SIG-M5 treated with dmso at 0.1 percent for 504 hours (cell line): ENCODE data around the gene ALG14.

Source experiments
- DNase-seq: peaks from one replicate; lab custom pipeline; 2025; ENCODE audit not compliant: unreplicated experiment; lab: John Stamatoyannopoulos, UW

The ALG14 gene

DNA sequence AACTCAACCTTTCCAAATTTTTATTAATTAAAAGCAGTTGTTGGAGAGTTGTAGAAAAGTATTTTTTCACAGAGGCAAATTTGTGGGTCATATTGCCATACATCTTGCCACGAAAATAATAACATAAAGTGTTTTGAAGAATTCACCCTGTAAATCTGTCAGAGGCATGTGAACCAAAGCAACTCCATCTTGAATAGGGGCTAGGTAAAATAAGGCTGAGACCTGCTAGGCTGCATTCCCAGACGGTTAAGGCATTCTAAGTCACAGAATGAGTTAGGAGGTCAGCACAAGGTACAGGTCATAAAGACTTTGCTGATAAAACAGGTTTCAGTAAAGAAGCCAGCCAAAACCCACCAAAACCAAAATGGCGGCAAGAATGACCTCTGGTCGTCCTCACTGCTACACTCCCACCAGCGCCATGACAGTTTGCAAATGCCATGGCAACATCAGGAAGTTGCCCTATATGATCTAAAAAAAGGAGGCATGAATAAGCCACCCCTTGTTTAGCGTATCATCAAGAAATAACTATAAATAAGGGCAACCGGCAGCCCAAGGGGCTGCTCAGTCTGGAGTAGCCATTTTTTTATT is 141.4 kb downstream of the ALG14 start:
- no peak for DNase-seq

GRCh38 chr1:94929351-94930217 is 143.2 kb downstream of the ALG14 start:
- DNase-seq = no peak

- no peak for DNase-seq
These were observed 144.3 kb downstream of the ALG14 start for GRCh38 chr1:94928293-94928939.

GRCh38 chr1:94927405-94928175 is 145.2 kb downstream of the ALG14 start:
- DNase-seq = no peak

DNA sequence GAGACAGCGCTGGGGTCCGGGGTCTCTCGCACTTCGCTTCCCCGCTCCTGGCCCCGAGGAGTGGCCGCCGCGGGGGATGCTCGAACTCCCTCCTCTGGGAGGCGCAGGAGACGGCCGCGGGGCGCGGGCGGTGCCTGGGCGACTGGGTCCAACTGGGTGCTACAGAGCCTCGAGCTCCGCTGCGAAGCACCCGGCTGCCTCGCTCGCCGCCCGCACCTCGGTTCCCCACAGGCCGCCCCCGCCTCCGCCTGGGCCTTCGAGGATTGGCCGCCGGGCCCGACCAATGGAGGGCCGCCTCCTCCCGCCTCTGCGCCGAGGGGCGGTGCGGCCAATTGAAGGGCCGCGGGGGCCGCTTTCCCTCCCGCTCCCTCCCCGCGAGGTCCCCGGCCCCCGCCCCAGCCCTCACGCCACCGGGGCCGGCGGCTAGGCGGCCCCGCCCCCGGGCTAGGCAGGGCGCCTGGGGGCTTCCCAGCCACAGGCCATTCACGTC is 145.8 kb downstream of the ALG14 start, which contains the start of gene CNN3:
Gene CNN3 (minus strand): TSS at position 196 of the 490 bp plus-strand sequence. CDS start 216 bp downstream, outside the sequence.
- DNase-seq = no peak

DNA sequence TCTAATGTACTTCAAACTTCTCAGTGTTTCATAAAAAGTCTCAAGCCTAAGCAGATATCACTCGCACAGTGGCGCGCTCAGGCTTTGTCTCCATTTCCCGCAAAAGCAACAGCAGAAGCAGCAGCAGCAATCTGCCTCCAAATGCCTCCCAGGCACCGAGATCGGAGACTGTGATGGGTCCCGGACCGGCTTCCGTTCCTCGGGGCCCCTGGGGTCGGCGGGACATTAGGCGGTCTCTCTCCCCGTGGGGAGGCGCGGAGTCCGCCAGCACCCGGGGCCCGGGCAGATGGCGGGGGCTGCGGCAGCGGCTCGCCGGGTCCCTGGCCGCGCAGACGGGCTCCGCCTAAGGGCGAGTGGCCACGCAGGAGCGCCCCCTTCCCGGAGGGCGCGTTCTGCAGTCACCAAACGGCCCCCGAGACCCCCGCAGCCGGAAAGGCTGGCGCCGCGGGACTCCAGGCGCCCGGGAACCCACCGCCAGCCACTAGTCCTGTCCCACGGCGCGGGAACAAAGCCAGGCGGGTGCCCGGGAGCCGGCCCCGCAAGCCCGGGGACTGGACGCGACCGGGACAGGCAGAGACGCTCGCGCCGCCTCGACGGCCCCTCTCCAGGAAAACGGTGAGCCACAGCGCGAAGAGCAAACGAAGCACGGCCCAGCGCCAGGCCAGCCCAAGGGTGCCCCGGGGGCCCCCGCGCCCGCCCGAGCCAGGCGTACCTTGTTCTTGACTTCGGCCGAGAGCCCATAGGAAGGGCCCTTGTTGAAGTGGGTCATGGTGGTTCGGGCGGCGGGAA is 146.4 kb downstream of the ALG14 start:
- DNase-seq = no peak

DNA sequence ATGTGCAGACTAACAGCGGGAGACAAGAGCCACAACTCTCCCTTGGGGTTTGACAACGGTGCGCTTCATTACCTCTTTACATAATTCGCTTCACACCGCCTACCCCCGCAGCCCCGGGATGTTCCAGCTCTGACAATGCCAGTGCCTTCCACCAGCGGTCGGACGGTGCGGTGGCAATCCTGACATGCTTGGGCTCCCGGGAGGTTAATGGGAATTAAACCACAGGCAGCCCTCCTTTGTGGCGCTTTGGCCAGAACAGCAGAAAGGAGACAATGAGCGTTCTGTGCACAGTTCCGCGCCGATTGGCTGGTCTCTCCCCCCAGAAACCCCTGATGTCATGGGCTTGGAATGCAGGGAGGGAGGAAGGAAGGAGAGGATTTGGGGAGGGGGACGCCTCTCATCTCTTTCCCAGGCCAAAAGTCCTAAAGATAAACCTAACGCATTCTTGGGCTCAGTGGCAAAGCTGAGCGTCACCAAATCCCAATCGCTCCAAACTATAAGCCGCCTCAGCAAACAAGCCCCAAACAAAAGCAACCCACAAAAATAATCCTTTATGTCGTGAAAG is 147.1 kb downstream of the ALG14 start:
- DNase-seq = no peak

DNA sequence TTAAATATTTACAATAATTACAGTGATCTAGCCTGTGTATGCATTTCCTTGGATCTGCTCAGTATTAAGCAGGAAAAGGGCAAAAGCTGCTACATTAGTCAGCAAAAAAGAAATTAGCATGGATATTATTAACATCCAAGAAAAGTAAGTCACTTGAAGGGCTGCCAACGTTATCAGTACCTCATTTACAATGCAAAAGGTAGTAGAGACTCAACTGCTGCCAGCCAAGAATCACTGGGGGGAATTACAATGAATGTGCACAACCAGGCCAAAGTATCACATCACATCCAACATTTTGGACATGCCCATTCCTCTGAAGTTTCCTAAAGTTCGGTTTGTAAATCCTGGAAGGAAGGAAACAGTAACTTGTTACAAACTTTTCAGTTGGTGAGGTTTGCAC is 147.7 kb downstream of the ALG14 start:
- DNase-seq = no peak
